AG04449 (cell line): ENCODE data around the gene PLA2G4F.

ENCODE experiments used
- CTCF ChIA-PET: fragments of 350-600 bp; formaldehyde crosslinking; extraction: SDS; loops from one replicate; lab custom pipeline; 2021; ENCODE audit warnings: antibody characterized with exemption; lab: Yijun Ruan, JAX
- POLR2A ChIA-PET: fragments of 400-600, 350-600 bp; formaldehyde crosslinking; extraction: SDS; loops from one replicate; lab custom pipeline; 2020; ENCODE audit warnings: antibody characterized with exemption, inconsistent platforms; lab: Yijun Ruan, JAX
- DNase-seq: peaks from one replicate; pipeline ENCODE4 v3.0.0-alpha.2; 2010; ENCODE audit warnings: low read depth, low spot score
- H3K4me3 ChIP-seq: 2 replicates; pipeline ENCODE4 v1.5.1; 2011; ENCODE audit warnings: low read depth, mild to moderate bottlenecking, control low read depth, low read length
- TF ChIP-seq, protein P1 (sequence below): IDR thresholded peaks from one replicate; pipeline ENCODE4 v1.5.1; 2011; ENCODE audit warnings: mild to moderate bottlenecking, moderate library complexity, low read length, control low read depth, inconsistent platforms; ENCODE audit not compliant: insufficient read depth; ENCODE audit errors: missing control alignments

The PLA2G4F gene

DNA sequence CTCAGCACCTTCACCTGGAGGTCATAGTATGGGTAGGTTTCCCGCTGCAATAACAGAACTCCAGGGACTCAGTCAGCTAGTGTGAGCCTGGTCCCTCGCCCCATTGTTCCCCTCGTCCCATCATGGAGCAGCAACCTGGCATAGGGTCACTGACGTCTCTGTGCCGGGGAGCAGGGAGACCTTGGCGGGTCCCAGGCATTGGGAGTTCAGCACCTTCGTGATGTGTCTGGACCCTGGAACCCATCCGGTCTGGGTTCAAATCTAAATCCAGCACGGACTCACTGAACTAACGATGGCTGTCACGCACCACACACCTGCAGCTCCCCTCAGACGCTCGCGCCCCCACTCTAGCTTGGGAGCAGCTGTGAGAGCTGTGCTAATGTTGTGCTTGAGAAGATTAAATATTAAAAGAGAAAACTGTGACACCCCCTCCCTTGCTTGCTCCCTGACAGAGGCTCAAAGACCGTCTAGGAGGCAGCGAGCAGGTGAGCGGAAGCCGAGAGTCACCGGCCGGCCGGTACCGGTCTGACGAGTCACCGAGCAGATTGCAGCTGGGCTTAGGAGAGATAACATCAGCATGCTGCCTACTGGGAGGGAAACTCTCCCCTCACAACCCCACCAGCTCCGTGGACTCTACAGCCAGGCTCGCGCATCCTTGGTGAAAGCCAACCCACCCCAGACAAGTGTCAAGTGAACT lies 742 bp downstream of the PLA2G4F start:
- no peak for DNase-seq
- ChIA-PET CTCF (interaction anchor here (1.3 to 1.4 kb wide), 2 partner anchors 9 to 72 kb away, joined by 3 to 4 read pairs; no protein-coding TSS in a partner anchor), POLR2A (no interaction called here)
- TF ChIP-seq, protein P1, sequence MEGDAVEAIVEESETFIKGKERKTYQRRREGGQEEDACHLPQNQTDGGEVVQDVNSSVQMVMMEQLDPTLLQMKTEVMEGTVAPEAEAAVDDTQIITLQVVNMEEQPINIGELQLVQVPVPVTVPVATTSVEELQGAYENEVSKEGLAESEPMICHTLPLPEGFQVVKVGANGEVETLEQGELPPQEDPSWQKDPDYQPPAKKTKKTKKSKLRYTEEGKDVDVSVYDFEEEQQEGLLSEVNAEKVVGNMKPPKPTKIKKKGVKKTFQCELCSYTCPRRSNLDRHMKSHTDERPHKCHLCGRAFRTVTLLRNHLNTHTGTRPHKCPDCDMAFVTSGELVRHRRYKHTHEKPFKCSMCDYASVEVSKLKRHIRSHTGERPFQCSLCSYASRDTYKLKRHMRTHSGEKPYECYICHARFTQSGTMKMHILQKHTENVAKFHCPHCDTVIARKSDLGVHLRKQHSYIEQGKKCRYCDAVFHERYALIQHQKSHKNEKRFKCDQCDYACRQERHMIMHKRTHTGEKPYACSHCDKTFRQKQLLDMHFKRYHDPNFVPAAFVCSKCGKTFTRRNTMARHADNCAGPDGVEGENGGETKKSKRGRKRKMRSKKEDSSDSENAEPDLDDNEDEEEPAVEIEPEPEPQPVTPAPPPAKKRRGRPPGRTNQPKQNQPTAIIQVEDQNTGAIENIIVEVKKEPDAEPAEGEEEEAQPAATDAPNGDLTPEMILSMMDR: no peak
- no peak overlapping the region for H3K4me3 ChIP-seq

DNA sequence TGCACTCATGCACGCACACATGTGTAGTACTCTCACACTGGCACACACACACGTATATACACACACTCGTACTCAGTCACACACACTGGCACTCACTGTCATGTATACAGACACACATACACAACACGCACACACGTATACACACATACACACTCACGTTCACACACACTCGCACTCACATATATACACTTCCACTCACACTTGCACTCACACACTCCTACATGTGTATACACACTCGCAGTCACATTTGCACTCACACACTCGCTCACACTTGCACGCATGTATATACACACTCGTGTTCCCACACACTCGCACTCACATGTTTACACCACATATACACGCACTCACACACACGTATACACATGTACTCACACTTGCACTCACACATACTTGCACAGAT lies 1.5 kb downstream of the PLA2G4F start:
- H3K4me3 ChIP-seq: no peak overlapping the region
- no peak for DNase-seq
- TF ChIP-seq, protein P1: no peak
- CTCF ChIA-PET: interaction anchor here (1.0 to 1.8 kb wide), 2 partner anchors 9 to 17 kb away, joined by 3 to 6 read pairs; no protein-coding TSS in a partner anchor
- POLR2A ChIA-PET: no interaction called here

DNA sequence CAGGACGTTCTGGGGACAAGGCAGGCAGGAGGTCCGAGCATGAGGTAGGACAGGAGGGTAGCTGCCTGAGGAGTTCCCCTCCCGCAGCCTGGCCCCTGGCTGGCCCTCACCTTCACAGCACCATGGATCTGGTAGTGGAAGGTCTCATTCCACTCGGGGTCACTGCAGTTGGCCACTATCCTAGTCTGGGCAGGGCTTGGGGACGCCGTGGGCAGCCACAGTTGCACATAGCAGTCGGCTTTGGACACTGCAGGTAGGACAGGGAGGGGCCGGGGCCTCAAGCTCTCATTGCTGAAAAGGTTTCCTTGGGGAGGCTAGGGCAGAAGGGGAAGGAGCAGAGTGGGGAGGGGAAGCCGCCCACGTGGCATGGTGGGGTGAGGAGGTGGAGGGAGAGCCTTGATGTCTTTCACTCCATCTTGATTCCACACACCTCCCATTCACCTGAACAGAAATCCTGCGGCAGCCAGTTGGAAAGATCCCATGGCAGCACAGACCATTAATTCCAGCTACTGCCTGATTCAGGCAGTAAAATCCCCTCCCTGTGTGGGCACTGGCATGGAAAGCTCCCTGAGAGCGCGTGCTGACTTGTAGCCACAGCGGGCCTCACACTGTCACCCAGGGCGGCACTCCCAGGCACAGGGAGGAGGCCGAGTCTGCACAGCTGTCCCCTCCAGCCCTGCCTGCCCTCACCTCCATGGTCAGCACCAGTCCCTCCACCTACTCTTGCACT lies 2.1 kb downstream of the PLA2G4F start:
- no peak for DNase-seq
- CTCF ChIA-PET: interaction anchor here (1.0 to 1.8 kb wide), 2 partner anchors 10 to 17 kb away, joined by 3 to 6 read pairs; no protein-coding TSS in a partner anchor
- TF ChIP-seq, protein P1: no peak
- POLR2A ChIA-PET: no interaction called here
- no peak overlapping the region for H3K4me3 ChIP-seq

DNA sequence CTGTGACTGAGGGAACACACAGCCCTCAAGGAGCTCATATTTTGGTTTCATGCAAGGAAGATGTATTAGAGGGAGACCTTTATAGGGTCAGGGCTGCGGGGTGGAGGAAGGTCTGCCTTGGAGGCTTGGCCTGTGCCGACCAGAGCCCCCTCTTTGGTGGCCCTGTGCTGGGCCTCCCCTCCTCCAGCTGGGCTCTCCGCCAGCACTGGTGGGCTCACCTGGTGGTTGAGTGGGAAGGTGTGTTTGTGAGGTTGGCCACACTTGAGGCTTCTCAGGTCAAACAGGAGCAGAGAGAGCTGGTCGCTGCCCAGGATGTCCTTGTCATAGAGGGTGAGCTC lies 2.6 kb downstream of the PLA2G4F start:
- ChIA-PET CTCF (interaction anchor here (1.0 to 1.8 kb wide), 2 partner anchors 10 to 16 kb away, joined by 3 to 6 read pairs; no protein-coding TSS in a partner anchor), POLR2A (no interaction called here)
- TF ChIP-seq, protein P1: no peak
- H3K4me3 ChIP-seq: no peak overlapping the region
- no peak for DNase-seq

DNA sequence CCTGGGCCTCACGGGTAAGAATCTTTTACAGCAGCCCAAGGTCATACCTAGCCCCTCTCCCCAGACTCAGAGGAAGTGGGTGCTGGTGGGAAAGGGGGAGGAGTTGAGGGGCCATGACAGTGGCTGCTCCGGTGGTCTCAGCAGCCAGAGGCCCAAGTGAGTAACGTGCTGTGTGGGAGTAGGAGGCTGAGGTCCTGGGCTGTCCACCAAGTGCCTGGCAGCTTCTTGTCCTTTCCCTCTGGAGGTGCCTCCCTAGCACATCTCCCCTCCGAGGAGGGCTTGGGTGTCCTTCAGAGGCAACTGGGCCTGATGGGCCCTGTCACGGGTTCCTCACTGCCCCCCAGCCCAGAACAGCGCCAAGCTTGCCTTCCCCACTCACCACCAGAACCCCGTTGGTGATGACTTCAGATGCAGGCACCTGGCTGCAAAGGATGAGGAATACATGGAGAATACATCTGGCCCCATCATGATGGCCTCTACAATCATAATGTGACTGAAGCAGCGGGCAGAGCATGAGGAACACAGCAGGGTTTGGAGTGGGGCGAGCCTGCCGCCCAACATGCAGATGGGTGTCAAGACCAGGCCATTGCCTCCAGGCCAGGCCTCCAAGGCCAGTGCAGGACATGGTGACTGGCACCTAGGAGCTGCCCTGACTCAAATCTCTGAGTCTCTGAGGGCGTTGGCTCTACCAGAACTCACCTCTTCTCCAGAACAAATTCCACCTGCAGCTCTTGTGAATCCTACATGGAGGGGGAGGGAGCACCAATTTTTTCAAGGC lies 3.3 kb downstream of the PLA2G4F start:
- no peak for DNase-seq
- POLR2A ChIA-PET: no interaction called here
- CTCF ChIA-PET: interaction anchor here (1.8 kb wide), 1 partner anchor 16 kb away, joined by 6 read pairs; no protein-coding TSS in a partner anchor
- no peak overlapping the region for H3K4me3 ChIP-seq
- TF ChIP-seq, protein P1: no peak
